ENCODE measurements around the gene TSSC4.

The TSSC4 gene

DNA sequence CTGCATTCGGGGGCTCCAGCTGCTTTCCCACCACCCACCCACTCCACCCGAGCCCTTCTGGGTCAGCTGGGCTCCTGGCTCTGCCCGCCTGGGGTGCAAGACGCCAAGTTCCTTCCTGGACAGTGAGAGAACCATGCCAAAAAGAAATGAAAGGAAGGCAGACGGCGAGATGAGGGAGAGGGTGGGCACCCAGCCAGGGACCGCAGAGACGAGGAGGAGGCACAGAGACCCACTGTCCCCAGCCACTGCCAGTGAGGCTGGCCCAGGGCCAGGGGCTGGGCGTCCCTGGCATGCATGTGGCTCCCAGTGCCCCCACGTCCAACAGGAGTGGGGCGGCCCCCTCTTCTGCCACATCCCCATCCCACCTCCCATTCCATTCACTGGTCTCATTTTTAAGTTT, 34.3 kb upstream of the TSSC4 start:
- H3K4me1 Mint-ChIP-seq: no peaks in the 10 kb centered on the region

DNA sequence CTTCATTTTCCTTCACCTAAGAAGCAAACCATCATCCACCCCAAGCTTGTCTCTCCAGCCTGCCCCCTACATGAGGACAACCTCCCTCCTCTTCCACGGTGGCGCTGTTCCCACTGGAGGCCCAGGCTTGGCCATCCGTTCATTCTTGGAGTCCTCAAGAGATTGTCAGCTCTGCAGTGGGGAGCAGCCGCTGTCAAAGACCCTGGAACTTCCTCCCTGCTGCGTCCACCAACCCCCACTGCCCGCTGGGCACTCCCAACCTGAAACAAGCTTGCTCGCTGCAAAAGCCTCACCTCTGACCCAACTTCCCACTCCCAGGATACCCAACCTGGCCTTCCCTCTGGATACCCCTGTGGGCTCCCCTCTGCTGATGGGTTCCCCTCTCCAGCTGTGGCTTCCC, 33.8 kb upstream of the TSSC4 start:
- no peak overlapping the region for H3K27ac Mint-ChIP-seq
- no peaks in the 10 kb centered on the region for H3K36me3 Mint-ChIP-seq
- H3K9me3 Mint-ChIP-seq: no peaks in the 10 kb centered on the region
- H3K4me3 Mint-ChIP-seq: no peak overlapping the region
- H3K4me1 Mint-ChIP-seq: no peaks in the 10 kb centered on the region
- no peaks in the 10 kb centered on the region for H3K27me3 Mint-ChIP-seq

More for the DNA sequence above, 34.3 kb upstream of the TSSC4 start:
- Mint-ChIP-seq H3K9me3 (no peaks in the 10 kb centered on the region), H3K27ac (no peak overlapping the region), H3K36me3 (no peaks in the 10 kb centered on the region), H3K4me3 (no peak overlapping the region), H3K27me3 (no peaks in the 10 kb centered on the region)

GRCh38 chr11:2367266-2368160, 33.0 kb upstream of the TSSC4 start:
- no peaks in the 10 kb centered on the region for H3K27me3 Mint-ChIP-seq
- H3K36me3 Mint-ChIP-seq: no peaks in the 10 kb centered on the region
- H3K9me3 Mint-ChIP-seq: no peaks in the 10 kb centered on the region
- no peak overlapping the region for H3K4me3 Mint-ChIP-seq
- no peak overlapping the region for H3K27ac Mint-ChIP-seq
- no peaks in the 10 kb centered on the region for H3K4me1 Mint-ChIP-seq

- H3K4me3 Mint-ChIP-seq: no peak overlapping the region
- no peaks in the 10 kb centered on the region for H3K4me1 Mint-ChIP-seq
- no peak overlapping the region for H3K27ac Mint-ChIP-seq
- H3K9me3 Mint-ChIP-seq: no peaks in the 10 kb centered on the region
- no peaks in the 10 kb centered on the region for H3K36me3 Mint-ChIP-seq
- H3K27me3 Mint-ChIP-seq: no peaks in the 10 kb centered on the region
These were observed 32.2 kb upstream of the TSSC4 start for GRCh38 chr11:2368178-2368850.

GRCh38 chr11:2368851-2369180, 31.7 kb upstream of the TSSC4 start:
- no peak overlapping the region for H3K4me3 Mint-ChIP-seq
- H3K27me3 Mint-ChIP-seq: no peaks in the 10 kb centered on the region
- no peaks in the 10 kb centered on the region for H3K9me3 Mint-ChIP-seq
- H3K4me1 Mint-ChIP-seq: no peaks in the 10 kb centered on the region
- no peaks in the 10 kb centered on the region for H3K36me3 Mint-ChIP-seq
- no peak overlapping the region for H3K27ac Mint-ChIP-seq

GRCh38 chr11:2369320-2369719, 31.2 kb upstream of the TSSC4 start:
- H3K4me3 Mint-ChIP-seq: no peak overlapping the region
- H3K36me3 Mint-ChIP-seq: no peaks in the 10 kb centered on the region
- no peaks in the 10 kb centered on the region for H3K4me1 Mint-ChIP-seq
- no peaks in the 10 kb centered on the region for H3K9me3 Mint-ChIP-seq
- H3K27ac Mint-ChIP-seq: no peak overlapping the region
- no peaks in the 10 kb centered on the region for H3K27me3 Mint-ChIP-seq

- no peaks in the 10 kb centered on the region for H3K9me3 Mint-ChIP-seq
- H3K36me3 Mint-ChIP-seq: no peaks in the 10 kb centered on the region
- no peaks in the 10 kb centered on the region for H3K27me3 Mint-ChIP-seq
- no peak overlapping the region for H3K4me3 Mint-ChIP-seq
- H3K27ac Mint-ChIP-seq: no peak overlapping the region
- no peaks in the 10 kb centered on the region for H3K4me1 Mint-ChIP-seq
These were observed 30.7 kb upstream of the TSSC4 start for GRCh38 chr11:2369896-2370295.

DNA sequence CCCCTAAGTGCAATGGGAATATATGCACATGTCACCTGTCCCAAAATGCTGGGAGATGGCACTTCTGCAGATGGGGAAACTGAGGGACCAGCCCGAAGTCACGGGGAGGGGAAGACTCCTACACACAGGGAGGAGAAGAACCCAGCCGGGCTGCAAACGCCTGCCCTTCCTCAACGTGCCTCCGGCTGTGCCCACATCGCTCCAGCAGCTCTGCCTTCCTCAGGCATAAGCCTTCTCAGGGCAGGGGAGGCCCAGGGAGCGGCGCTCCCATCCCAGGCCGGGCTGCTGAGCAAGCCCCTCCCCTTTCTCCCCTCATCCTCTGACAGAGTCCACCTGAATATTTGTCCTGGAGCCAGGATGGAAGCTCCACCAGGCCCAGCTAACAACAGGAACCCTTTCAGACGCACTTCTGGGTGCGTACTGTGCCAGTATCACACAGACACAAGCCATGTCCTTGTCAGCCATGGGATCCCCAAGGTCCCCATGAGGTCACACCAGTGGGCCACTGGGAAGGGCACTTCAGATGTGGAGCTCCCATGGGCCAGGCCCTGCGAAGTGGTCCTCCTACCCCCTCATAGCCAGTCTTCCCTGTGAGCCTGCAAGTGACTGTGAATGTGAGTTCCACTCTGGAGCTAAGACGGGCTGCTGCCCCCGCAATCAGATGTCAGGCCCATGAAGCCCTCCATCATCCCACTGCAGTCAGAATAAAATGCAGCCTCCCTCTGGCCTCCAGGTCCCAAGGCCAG, 25.9 kb upstream of the TSSC4 start:
- Mint-ChIP-seq H3K36me3 (no peaks in the 10 kb centered on the region), H3K9me3 (no peaks in the 10 kb centered on the region), H3K27me3 (no peaks in the 10 kb centered on the region), H3K4me3 (no peak overlapping the region), H3K27ac (no peak overlapping the region), H3K4me1 (peaks cover 7% of the 10 kb centered on the region)

DNA sequence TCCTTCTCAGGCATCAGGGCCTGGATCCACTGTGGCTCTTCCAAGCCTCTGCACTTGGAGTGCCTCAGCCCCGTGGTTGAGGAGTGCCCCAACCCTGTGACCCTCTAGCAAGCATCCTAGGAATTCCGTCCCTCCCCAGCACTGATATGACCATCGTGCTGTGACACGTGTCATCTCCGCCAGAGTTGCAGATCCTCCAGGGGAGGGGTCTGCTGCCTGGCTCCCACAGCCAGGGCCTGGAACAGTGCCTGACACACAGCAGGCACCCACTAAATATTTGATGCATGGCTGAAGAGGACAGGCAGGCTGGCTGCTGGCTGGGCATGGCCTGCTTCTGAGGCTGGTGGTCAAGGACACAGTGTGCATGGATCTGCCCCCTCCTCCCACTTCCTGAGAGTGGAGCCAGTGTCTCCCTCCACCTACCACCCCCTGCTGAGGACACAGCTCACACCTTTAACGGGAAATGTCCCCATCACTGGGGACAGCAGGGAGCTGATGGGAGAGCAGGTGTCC, 25.2 kb upstream of the TSSC4 start:
- Mint-ChIP-seq H3K4me3 (peak overlapping the region; percentile 67), H3K9me3 (no peaks in the 10 kb centered on the region), H3K4me1 (peaks cover 14% of the 10 kb centered on the region), H3K36me3 (no peaks in the 10 kb centered on the region), H3K27me3 (no peaks in the 10 kb centered on the region), H3K27ac (no peak overlapping the region)

DNA sequence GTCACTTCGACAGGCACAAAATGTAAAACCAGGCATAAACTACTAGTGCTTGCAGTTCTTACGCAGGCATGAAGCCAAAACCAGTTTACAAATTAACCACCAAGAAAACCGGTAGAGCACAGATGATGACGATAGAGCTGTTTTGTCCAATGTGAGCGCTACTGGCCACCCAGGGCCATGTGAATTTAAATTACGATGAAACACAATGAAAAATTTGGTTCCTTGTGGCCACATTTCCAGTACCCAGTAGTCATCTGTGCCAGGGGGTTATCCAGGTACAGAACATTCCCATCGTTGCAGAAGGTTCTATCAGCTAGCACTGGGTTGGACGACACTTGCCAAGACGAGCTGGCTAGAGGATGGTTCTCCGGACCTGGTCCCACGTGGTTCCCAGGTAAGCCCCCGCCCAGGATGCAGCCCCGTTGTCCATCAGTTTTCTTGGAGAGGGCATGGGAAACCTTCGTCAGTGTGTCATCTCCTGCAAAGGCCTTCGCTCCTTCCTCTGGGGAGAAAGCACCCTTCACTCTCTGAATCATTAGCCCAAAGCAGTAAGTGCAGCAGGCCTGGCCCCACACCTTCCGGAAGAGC, 24.5 kb upstream of the TSSC4 start:
- no peaks in the 10 kb centered on the region for H3K9me3 Mint-ChIP-seq
- H3K27ac Mint-ChIP-seq: peak overlapping the region; percentile 8
- H3K36me3 Mint-ChIP-seq: no peaks in the 10 kb centered on the region
- peaks cover 18% of the 10 kb centered on the region for H3K4me1 Mint-ChIP-seq
- H3K27me3 Mint-ChIP-seq: no peaks in the 10 kb centered on the region
- peak overlapping the region; percentile 67 for H3K4me3 Mint-ChIP-seq

- no peaks in the 10 kb centered on the region for H3K36me3 Mint-ChIP-seq
- H3K27ac Mint-ChIP-seq: peak within 1 kb of the TSS; percentile 23
- H3K4me1 Mint-ChIP-seq: peaks cover 23% of the 10 kb centered on the region
- H3K27me3 Mint-ChIP-seq: no peaks in the 10 kb centered on the region
- peak within 1 kb of the TSS; percentile 89 for H3K4me3 Mint-ChIP-seq
- H3K9me3 Mint-ChIP-seq: no peaks in the 10 kb centered on the region
These were observed 23.6 kb upstream of the TSSC4 start, which contains the start of gene CD81 for GRCh38 chr11:2376751-2377451. CD81 (plus strand) TSS chr11:2377310; CDS start chr11:2377550, 240 bp downstream.

GRCh38 chr11:2377511-2378443, 22.8 kb upstream of the TSSC4 start:
- H3K27me3 Mint-ChIP-seq: no peaks in the 10 kb centered on the region
- H3K27ac Mint-ChIP-seq: peak overlapping the region; percentile 23
- peaks cover 23% of the 10 kb centered on the region for H3K4me1 Mint-ChIP-seq
- no peaks in the 10 kb centered on the region for H3K36me3 Mint-ChIP-seq
- peak overlapping the region; percentile 89 for H3K4me3 Mint-ChIP-seq
- H3K9me3 Mint-ChIP-seq: no peaks in the 10 kb centered on the region

- Mint-ChIP-seq H3K9me3 (no peaks in the 10 kb centered on the region), H3K36me3 (no peaks in the 10 kb centered on the region), H3K4me3 (peak overlapping the region; percentile 89), H3K4me1 (peaks cover 28% of the 10 kb centered on the region), H3K27ac (peak overlapping the region; percentile 30), H3K27me3 (no peaks in the 10 kb centered on the region)
These were observed 21.9 kb upstream of the TSSC4 start for GRCh38 chr11:2378527-2379210.
